ENCODE data around the gene TRMT11.
"Not testable (repeated sequence)": the region's sequence is repeated elsewhere in the genome, so short reads cannot be mapped to it uniquely, and the experiment has no call there.

The TRMT11 gene

GRCh38 chr6:126002755-126003679 is 16.7 kb downstream of the TRMT11 start:
- Histone ChIP-seq H3K4me2 (ENCODE audit: low read length) (no peak overlapping the region), H3K9ac (ENCODE audit: low read depth, low read length) (no peak overlapping the region), H3K36me3 (ENCODE audit: insufficient read depth, low read length) (peaks cover 13% of the 10 kb centered on the region), H3K4me3 (ENCODE audit: low read length) (no peak overlapping the region), H3K27me3 (ENCODE audit: control insufficient read depth, insufficient read depth, low read length) (no peaks in the 10 kb centered on the region), H3K4me1 (ENCODE audit: control insufficient read depth, insufficient read depth, low read length) (no peaks in the 10 kb centered on the region), H3K9me3 (replicated peaks; ENCODE audit: low read length) (no peaks in the 10 kb centered on the region)

- no peaks in the 10 kb centered on the region for H3K9me3 ChIP-seq (replicated peaks; ENCODE audit: low read length)
- H3K27me3 ChIP-seq (ENCODE audit: control insufficient read depth, insufficient read depth, low read length) = no peaks in the 10 kb centered on the region
- no peak overlapping the region for H3K9ac ChIP-seq (ENCODE audit: low read depth, low read length)
- no peak overlapping the region for H3K4me2 ChIP-seq (ENCODE audit: low read length)
- H3K4me1 ChIP-seq (ENCODE audit: control insufficient read depth, insufficient read depth, low read length) = no peaks in the 10 kb centered on the region
- no peak overlapping the region for H3K4me3 ChIP-seq (ENCODE audit: low read length)
- peaks cover 24% of the 10 kb centered on the region for H3K36me3 ChIP-seq (ENCODE audit: insufficient read depth, low read length)
These were observed 21.5 kb downstream of the TRMT11 start for GRCh38 chr6:126007800-126008199.

GRCh38 chr6:126010040-126010439 is 23.7 kb downstream of the TRMT11 start:
- H3K9ac ChIP-seq (ENCODE audit: low read depth, low read length) = no peak overlapping the region

GRCh38 chr6:126015863-126016262 is 29.5 kb downstream of the TRMT11 start:
- Histone ChIP-seq H3K27me3 (ENCODE audit: control insufficient read depth, insufficient read depth, low read length) (no peaks in the 10 kb centered on the region), H3K9ac (ENCODE audit: low read depth, low read length) (no peak overlapping the region), H3K36me3 (ENCODE audit: insufficient read depth, low read length) (peaks cover 29% of the 10 kb centered on the region), H3K4me3 (ENCODE audit: low read length) (no peak overlapping the region), H3K9me3 (replicated peaks; ENCODE audit: low read length) (no peaks in the 10 kb centered on the region), H3K4me1 (ENCODE audit: control insufficient read depth, insufficient read depth, low read length) (peaks cover 6% of the 10 kb centered on the region), H3K4me2 (ENCODE audit: low read length) (no peak overlapping the region)

More at GRCh38 chr6:126010040-126010439, 23.7 kb downstream of the TRMT11 start:
- Histone ChIP-seq H3K4me2 (ENCODE audit: low read length) (no peak overlapping the region), H3K9me3 (replicated peaks; ENCODE audit: low read length) (no peaks in the 10 kb centered on the region), H3K4me3 (ENCODE audit: low read length) (no peak overlapping the region), H3K4me1 (ENCODE audit: control insufficient read depth, insufficient read depth, low read length) (no peaks in the 10 kb centered on the region), H3K27me3 (ENCODE audit: control insufficient read depth, insufficient read depth, low read length) (no peaks in the 10 kb centered on the region), H3K36me3 (ENCODE audit: insufficient read depth, low read length) (peaks cover 31% of the 10 kb centered on the region)

GRCh38 chr6:126016591-126016990 is 30.3 kb downstream of the TRMT11 start:
- Histone ChIP-seq H3K36me3 (ENCODE audit: insufficient read depth, low read length) (peaks cover 30% of the 10 kb centered on the region), H3K4me1 (ENCODE audit: control insufficient read depth, insufficient read depth, low read length) (peaks cover 8% of the 10 kb centered on the region), H3K4me2 (ENCODE audit: low read length) (no peak overlapping the region), H3K9me3 (replicated peaks; ENCODE audit: low read length) (no peaks in the 10 kb centered on the region), H3K27me3 (ENCODE audit: control insufficient read depth, insufficient read depth, low read length) (no peaks in the 10 kb centered on the region), H3K9ac (ENCODE audit: low read depth, low read length) (no peak overlapping the region), H3K4me3 (ENCODE audit: low read length) (no peak overlapping the region)

- Histone ChIP-seq H3K36me3 (ENCODE audit: insufficient read depth, low read length) (peaks cover 31% of the 10 kb centered on the region), H3K27me3 (ENCODE audit: control insufficient read depth, insufficient read depth, low read length) (no peaks in the 10 kb centered on the region), H3K4me3 (ENCODE audit: low read length) (no peak overlapping the region), H3K9ac (ENCODE audit: low read depth, low read length) (no peak overlapping the region), H3K4me1 (ENCODE audit: control insufficient read depth, insufficient read depth, low read length) (peaks cover 8% of the 10 kb centered on the region), H3K4me2 (ENCODE audit: low read length) (no peak overlapping the region), H3K9me3 (replicated peaks; ENCODE audit: low read length) (no peaks in the 10 kb centered on the region)
These were observed 31.3 kb downstream of the TRMT11 start for GRCh38 chr6:126017668-126018067.

GRCh38 chr6:126020305-126021050 is 34.1 kb downstream of the TRMT11 start:
- no peak overlapping the region for H3K4me3 ChIP-seq (ENCODE audit: low read length)
- no peak overlapping the region for H3K9ac ChIP-seq (ENCODE audit: low read depth, low read length)
- H3K36me3 ChIP-seq (ENCODE audit: insufficient read depth, low read length) = peaks cover 36% of the 10 kb centered on the region
- no peaks in the 10 kb centered on the region for H3K9me3 ChIP-seq (replicated peaks; ENCODE audit: low read length)
- no peaks in the 10 kb centered on the region for H3K27me3 ChIP-seq (ENCODE audit: control insufficient read depth, insufficient read depth, low read length)
- no peak overlapping the region for H3K4me2 ChIP-seq (ENCODE audit: low read length)
- peaks cover 7% of the 10 kb centered on the region for H3K4me1 ChIP-seq (ENCODE audit: control insufficient read depth, insufficient read depth, low read length)

GRCh38 chr6:126023474-126023873 is 37.1 kb downstream of the TRMT11 start:
- not testable (repeated sequence) for H3K9me3 ChIP-seq (replicated peaks; ENCODE audit: low read length); H3K4me3 ChIP-seq (ENCODE audit: low read length); H3K9ac ChIP-seq (ENCODE audit: low read depth, low read length); H3K27me3 ChIP-seq (ENCODE audit: control insufficient read depth, insufficient read depth, low read length); H3K4me2 ChIP-seq (ENCODE audit: low read length)
- H3K36me3 ChIP-seq (ENCODE audit: insufficient read depth, low read length) = peaks cover 36% of the 10 kb centered on the region
- peaks cover 10% of the 10 kb centered on the region for H3K4me1 ChIP-seq (ENCODE audit: control insufficient read depth, insufficient read depth, low read length)

- peaks cover 28% of the 10 kb centered on the region for H3K36me3 ChIP-seq (ENCODE audit: insufficient read depth, low read length)
- H3K9me3 ChIP-seq (replicated peaks; ENCODE audit: low read length) = no peaks in the 10 kb centered on the region
- H3K4me1 ChIP-seq (ENCODE audit: control insufficient read depth, insufficient read depth, low read length) = peaks cover 10% of the 10 kb centered on the region
- no peaks in the 10 kb centered on the region for H3K27me3 ChIP-seq (ENCODE audit: control insufficient read depth, insufficient read depth, low read length)
- no peak overlapping the region for H3K4me3 ChIP-seq (ENCODE audit: low read length)
- H3K4me2 ChIP-seq (ENCODE audit: low read length) = no peak overlapping the region
- H3K9ac ChIP-seq (ENCODE audit: low read depth, low read length) = no peak overlapping the region
These were observed 39.7 kb downstream of the TRMT11 start for GRCh38 chr6:126026001-126026400.

GRCh38 chr6:126027601-126028000 is 41.3 kb downstream of the TRMT11 start:
- H3K4me2 ChIP-seq (ENCODE audit: low read length) = no peak overlapping the region
- no peak overlapping the region for H3K4me3 ChIP-seq (ENCODE audit: low read length)
- H3K9me3 ChIP-seq (replicated peaks; ENCODE audit: low read length) = no peaks in the 10 kb centered on the region
- no peaks in the 10 kb centered on the region for H3K27me3 ChIP-seq (ENCODE audit: control insufficient read depth, insufficient read depth, low read length)
- H3K36me3 ChIP-seq (ENCODE audit: insufficient read depth, low read length) = peaks cover 13% of the 10 kb centered on the region
- H3K4me1 ChIP-seq (ENCODE audit: control insufficient read depth, insufficient read depth, low read length) = peaks cover 9% of the 10 kb centered on the region
- H3K9ac ChIP-seq (ENCODE audit: low read depth, low read length) = no peak overlapping the region

- Histone ChIP-seq H3K9me3 (replicated peaks; ENCODE audit: low read length) (no peaks in the 10 kb centered on the region), H3K9ac (ENCODE audit: low read depth, low read length) (no peak overlapping the region), H3K4me1 (ENCODE audit: control insufficient read depth, insufficient read depth, low read length) (peaks cover 17% of the 10 kb centered on the region), H3K27me3 (ENCODE audit: control insufficient read depth, insufficient read depth, low read length) (no peaks in the 10 kb centered on the region), H3K4me2 (ENCODE audit: low read length) (no peak overlapping the region), H3K4me3 (ENCODE audit: low read length) (no peak overlapping the region), H3K36me3 (ENCODE audit: insufficient read depth, low read length) (no peaks in the 10 kb centered on the region)
These were observed 43.7 kb downstream of the TRMT11 start for GRCh38 chr6:126030045-126030444.

Data from skeletal muscle satellite cell (primary cell).